Central memory CD8-positive, alpha-beta T cell (primary cell): Measurements from ENCODE around the gene CAPZA3.
"Not testable (repeated sequence)": the region's sequence is repeated elsewhere in the genome, so short reads cannot be mapped to it uniquely, and the experiment has no call there.

Experiments used
- ATAC-seq: fragments of 150-1000 bp; cut with Tn5 transposase; replicated peaks from 2 replicates; pipeline ENCODE4 v1.10.0; 2022; ENCODE audit warnings: mild to moderate bottlenecking, moderate FRiP score, moderate number of reproducible peaks; ENCODE audit not compliant: poor library complexity, severe bottlenecking; ENCODE audit errors: extremely low read depth
- DNase-seq, 2 donors: peaks; one replicate each; pipeline ENCODE4 v3.0.0; 2021; ENCODE audit warnings: low spot score in 2 of 2
- H3K27ac Mint-ChIP-seq: one replicate; pipeline ENCODE4 v1.8.0; 2022; ENCODE audit warnings: low read depth, mild to moderate bottlenecking, moderate library complexity, mixed read lengths
- H3K27me3 Mint-ChIP-seq: one replicate; pipeline ENCODE4 v1.8.0; 2022; ENCODE audit warnings: mixed read lengths
- H3K36me3 Mint-ChIP-seq: one replicate; pipeline ENCODE4 v1.8.0; 2022; ENCODE audit warnings: mild to moderate bottlenecking, moderate library complexity, mixed read lengths; ENCODE audit not compliant: insufficient read depth
- H3K4me1 Mint-ChIP-seq: one replicate; pipeline ENCODE4 v1.8.0; 2022; ENCODE audit warnings: mixed read lengths
- H3K4me3 Mint-ChIP-seq: one replicate; pipeline ENCODE4 v1.8.0; 2022; ENCODE audit warnings: mild to moderate bottlenecking, moderate library complexity, mixed read lengths
- H3K9me3 Mint-ChIP-seq: one replicate; pipeline ENCODE4 v1.8.0; 2022; ENCODE audit warnings: mixed read lengths

CAPZA3 gene

GRCh38 chr12:18737819-18738218 lies at the start of gene CAPZA3, which contains the start of gene PLCZ1:
Gene CAPZA3 (plus strand): TSS chr12:18738119. CDS start chr12:18738269, 150 bp downstream.
Gene PLCZ1 (minus strand): TSS chr12:18738012. CDS start chr12:18737371, 641 bp downstream.
- no peak for ATAC-seq
- peaks cover 8% of the 10 kb centered on the region for H3K9me3 Mint-ChIP-seq
- H3K4me1 Mint-ChIP-seq: no peaks in the 10 kb centered on the region
- DNase-seq: no peak
- no peak within 1 kb of the TSS for H3K4me3 Mint-ChIP-seq
- H3K27me3 Mint-ChIP-seq: no peaks in the 10 kb centered on the region
- H3K27ac Mint-ChIP-seq: no peak within 1 kb of the TSS
- no peaks in the 10 kb centered on the region for H3K36me3 Mint-ChIP-seq

GRCh38 chr12:18689771-18690170 lies 48.1 kb upstream of the CAPZA3 start:
- DNase-seq (no peak), ATAC-seq (no peak)
- Mint-ChIP-seq H3K27me3 (no peaks in the 10 kb centered on the region), H3K4me3 (no peak overlapping the region), H3K36me3 (no peaks in the 10 kb centered on the region), H3K4me1 (no peaks in the 10 kb centered on the region), H3K9me3 (peaks cover 19% of the 10 kb centered on the region), H3K27ac (no peak overlapping the region)

- DNase-seq (no peak), ATAC-seq (no peak)
- H3K9me3 Mint-ChIP-seq: peaks cover 19% of the 10 kb centered on the region
- no peak overlapping the region for H3K27ac Mint-ChIP-seq
- H3K36me3 Mint-ChIP-seq: no peaks in the 10 kb centered on the region
- no peaks in the 10 kb centered on the region for H3K4me1 Mint-ChIP-seq
- H3K27me3 Mint-ChIP-seq: no peaks in the 10 kb centered on the region
- H3K4me3 Mint-ChIP-seq: no peak overlapping the region
These were observed 47.3 kb upstream of the CAPZA3 start for GRCh38 chr12:18690653-18691052.

- H3K9me3 Mint-ChIP-seq: peaks cover 22% of the 10 kb centered on the region
- H3K4me1 Mint-ChIP-seq, H3K27ac Mint-ChIP-seq, DNase-seq, H3K36me3 Mint-ChIP-seq, H3K4me3 Mint-ChIP-seq, H3K27me3 Mint-ChIP-seq, ATAC-seq: not testable (repeated sequence)
These were observed 43.9 kb upstream of the CAPZA3 start for GRCh38 chr12:18693986-18694385.

- Mint-ChIP-seq H3K27me3 (no peaks in the 10 kb centered on the region), H3K4me1 (no peaks in the 10 kb centered on the region), H3K27ac (no peak overlapping the region), H3K4me3 (no peak overlapping the region), H3K9me3 (peaks cover 14% of the 10 kb centered on the region), H3K36me3 (no peaks in the 10 kb centered on the region)
- DNase-seq: no peak
- ATAC-seq: no peak
These were observed 40.8 kb upstream of the CAPZA3 start for GRCh38 chr12:18696971-18697602.

- Mint-ChIP-seq H3K27me3 (no peaks in the 10 kb centered on the region), H3K27ac (no peak overlapping the region), H3K9me3 (peaks cover 16% of the 10 kb centered on the region), H3K36me3 (no peaks in the 10 kb centered on the region), H3K4me3 (no peak overlapping the region), H3K4me1 (no peaks in the 10 kb centered on the region)
- ATAC-seq: no peak
- no peak for DNase-seq
These were observed 37.6 kb upstream of the CAPZA3 start for GRCh38 chr12:18700271-18700670.

GRCh38 chr12:18703321-18703720 lies 34.6 kb upstream of the CAPZA3 start:
- no peaks in the 10 kb centered on the region for H3K27me3 Mint-ChIP-seq
- ATAC-seq: no peak
- H3K27ac Mint-ChIP-seq: no peak overlapping the region
- H3K9me3 Mint-ChIP-seq: peaks cover 25% of the 10 kb centered on the region
- DNase-seq: no peak
- no peaks in the 10 kb centered on the region for H3K36me3 Mint-ChIP-seq
- H3K4me3 Mint-ChIP-seq: no peak overlapping the region
- H3K4me1 Mint-ChIP-seq: no peaks in the 10 kb centered on the region

GRCh38 chr12:18703911-18704310 lies 34.0 kb upstream of the CAPZA3 start:
- no peak overlapping the region for H3K27ac Mint-ChIP-seq
- no peaks in the 10 kb centered on the region for H3K27me3 Mint-ChIP-seq
- DNase-seq: no peak
- no peak overlapping the region for H3K4me3 Mint-ChIP-seq
- no peaks in the 10 kb centered on the region for H3K4me1 Mint-ChIP-seq
- H3K9me3 Mint-ChIP-seq: peaks cover 23% of the 10 kb centered on the region
- ATAC-seq: no peak
- H3K36me3 Mint-ChIP-seq: no peaks in the 10 kb centered on the region

GRCh38 chr12:18706798-18707197 lies 31.1 kb upstream of the CAPZA3 start:
- Mint-ChIP-seq H3K36me3 (no peaks in the 10 kb centered on the region), H3K9me3 (peaks cover 23% of the 10 kb centered on the region), H3K27me3 (no peaks in the 10 kb centered on the region), H3K27ac (no peak overlapping the region), H3K4me3 (no peak overlapping the region), H3K4me1 (no peaks in the 10 kb centered on the region)
- DNase-seq: no peak
- no peak for ATAC-seq

GRCh38 chr12:18716236-18716635 lies 21.7 kb upstream of the CAPZA3 start:
- H3K27ac Mint-ChIP-seq: no peak overlapping the region
- ATAC-seq (no peak), DNase-seq (no peak)
- H3K9me3 Mint-ChIP-seq: peaks cover 5% of the 10 kb centered on the region
- H3K36me3 Mint-ChIP-seq: no peaks in the 10 kb centered on the region
- no peaks in the 10 kb centered on the region for H3K27me3 Mint-ChIP-seq
- no peaks in the 10 kb centered on the region for H3K4me1 Mint-ChIP-seq
- H3K4me3 Mint-ChIP-seq: no peak overlapping the region

GRCh38 chr12:18718462-18718861 lies 19.5 kb upstream of the CAPZA3 start:
- ATAC-seq (no peak), DNase-seq (no peak)
- Mint-ChIP-seq H3K27me3 (no peaks in the 10 kb centered on the region), H3K4me1 (no peaks in the 10 kb centered on the region), H3K4me3 (no peak overlapping the region), H3K9me3 (peaks cover 9% of the 10 kb centered on the region), H3K27ac (no peak overlapping the region), H3K36me3 (no peaks in the 10 kb centered on the region)

GRCh38 chr12:18719922-18720510 lies 17.9 kb upstream of the CAPZA3 start:
- Mint-ChIP-seq H3K27ac (no peak overlapping the region), H3K27me3 (no peaks in the 10 kb centered on the region), H3K36me3 (no peaks in the 10 kb centered on the region), H3K4me3 (no peak overlapping the region), H3K4me1 (no peaks in the 10 kb centered on the region), H3K9me3 (peaks cover 11% of the 10 kb centered on the region)
- no peak for DNase-seq
- ATAC-seq: no peak

GRCh38 chr12:18720690-18721089 lies 17.2 kb upstream of the CAPZA3 start:
- no peaks in the 10 kb centered on the region for H3K36me3 Mint-ChIP-seq
- H3K4me3 Mint-ChIP-seq: no peak overlapping the region
- H3K9me3 Mint-ChIP-seq: peaks cover 11% of the 10 kb centered on the region
- DNase-seq: no peak
- H3K4me1 Mint-ChIP-seq: no peaks in the 10 kb centered on the region
- H3K27me3 Mint-ChIP-seq: no peaks in the 10 kb centered on the region
- no peak for ATAC-seq
- no peak overlapping the region for H3K27ac Mint-ChIP-seq
